Measurements from ENCODE around the gene UBA6. TPM values are rescaled to one million over a fixed set of nuclear protein-coding genes. Genes with fewer than 3 reads are reported as not detected.

UBA6 gene
- total RNA-seq, 4 donors from 2014 or later, result 49.2 to 82.6 (median 77.5) TPM

DNA sequence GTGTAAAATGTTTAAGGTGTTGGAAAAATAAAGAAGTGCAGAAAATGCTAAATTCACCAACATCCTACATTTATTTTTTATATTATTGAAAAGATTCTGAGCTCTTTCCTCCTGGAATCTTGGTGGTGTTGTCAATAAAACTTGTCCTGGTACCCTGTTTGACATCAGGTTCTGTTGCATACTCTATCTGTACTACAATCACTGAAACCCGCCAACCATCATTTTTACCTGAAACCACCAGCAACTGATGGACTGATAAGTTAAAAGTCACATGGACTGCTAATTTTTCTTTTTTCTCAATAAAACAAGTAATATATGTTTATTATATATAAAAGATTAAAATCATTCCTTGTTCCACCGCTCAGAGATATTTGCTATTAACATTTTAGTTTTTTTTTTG, 119.0 kb downstream of the UBA6 start:
- no peak for DNase-seq (ENCODE audit: low spot score)
- ATAC-seq (ENCODE audit: low FRiP score), result no peak
- TF ChIP-seq, protein P1, sequence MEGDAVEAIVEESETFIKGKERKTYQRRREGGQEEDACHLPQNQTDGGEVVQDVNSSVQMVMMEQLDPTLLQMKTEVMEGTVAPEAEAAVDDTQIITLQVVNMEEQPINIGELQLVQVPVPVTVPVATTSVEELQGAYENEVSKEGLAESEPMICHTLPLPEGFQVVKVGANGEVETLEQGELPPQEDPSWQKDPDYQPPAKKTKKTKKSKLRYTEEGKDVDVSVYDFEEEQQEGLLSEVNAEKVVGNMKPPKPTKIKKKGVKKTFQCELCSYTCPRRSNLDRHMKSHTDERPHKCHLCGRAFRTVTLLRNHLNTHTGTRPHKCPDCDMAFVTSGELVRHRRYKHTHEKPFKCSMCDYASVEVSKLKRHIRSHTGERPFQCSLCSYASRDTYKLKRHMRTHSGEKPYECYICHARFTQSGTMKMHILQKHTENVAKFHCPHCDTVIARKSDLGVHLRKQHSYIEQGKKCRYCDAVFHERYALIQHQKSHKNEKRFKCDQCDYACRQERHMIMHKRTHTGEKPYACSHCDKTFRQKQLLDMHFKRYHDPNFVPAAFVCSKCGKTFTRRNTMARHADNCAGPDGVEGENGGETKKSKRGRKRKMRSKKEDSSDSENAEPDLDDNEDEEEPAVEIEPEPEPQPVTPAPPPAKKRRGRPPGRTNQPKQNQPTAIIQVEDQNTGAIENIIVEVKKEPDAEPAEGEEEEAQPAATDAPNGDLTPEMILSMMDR (IDR thresholded peaks at IDR 0.05), result no peak

DNA sequence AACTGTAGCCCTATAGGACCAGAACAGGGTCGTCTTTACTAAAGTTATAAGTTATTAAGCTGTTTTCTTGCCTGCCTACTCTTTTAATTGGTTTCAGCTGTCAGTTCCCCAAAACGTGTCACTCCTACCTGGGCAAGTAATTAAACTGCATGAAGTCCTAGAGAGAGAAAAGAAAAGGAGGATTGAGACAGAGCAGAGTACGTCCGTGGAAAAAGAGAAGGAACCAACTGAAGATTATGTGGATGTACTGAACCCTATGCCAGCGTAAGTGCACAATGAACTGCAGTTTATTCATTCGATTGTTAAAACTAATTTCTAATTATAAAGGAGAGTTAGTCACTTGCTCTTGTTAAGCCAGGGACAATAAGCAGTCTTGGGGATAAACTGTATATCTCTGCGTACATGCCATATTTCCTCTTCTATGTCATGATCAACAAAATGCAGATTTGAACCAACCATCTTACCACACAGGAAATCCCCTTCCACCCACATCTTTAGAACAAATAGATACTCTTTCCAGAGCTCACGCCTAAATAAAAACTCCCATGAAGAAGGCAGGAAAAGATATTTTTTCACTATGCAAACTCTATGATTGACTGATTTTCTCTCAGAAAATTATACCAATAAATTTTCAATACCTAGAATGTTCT, 119.6 kb downstream of the UBA6 start:
- ATAC-seq (ENCODE audit: low FRiP score), result no peak
- no peak for DNase-seq (ENCODE audit: low spot score)
- TF ChIP-seq, protein P1 (IDR thresholded peaks at IDR 0.05), result no peak

DNA sequence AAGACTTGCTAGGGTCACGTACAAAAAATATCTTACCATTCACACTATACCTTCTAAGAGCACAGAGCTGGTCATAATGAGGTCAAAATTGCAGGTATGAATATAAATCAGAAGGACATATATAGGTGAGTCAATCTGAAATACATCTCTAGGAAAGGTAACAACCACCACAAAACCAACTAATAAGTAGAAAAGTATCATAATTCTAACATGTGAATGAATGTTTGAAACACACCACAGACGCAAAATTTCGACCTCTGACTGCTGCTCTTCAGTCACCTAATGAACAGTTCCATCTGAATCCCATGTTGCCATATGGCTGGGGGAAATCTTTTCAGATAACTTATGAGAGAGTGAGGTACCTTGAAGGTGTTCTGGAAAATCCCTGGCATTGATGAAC, 120.4 kb downstream of the UBA6 start:
- ATAC-seq (ENCODE audit: low FRiP score) (no peak), DNase-seq (ENCODE audit: low spot score) (no peak)
- TF ChIP-seq, protein P1 (IDR thresholded peaks at IDR 0.05), result no peak

DNA sequence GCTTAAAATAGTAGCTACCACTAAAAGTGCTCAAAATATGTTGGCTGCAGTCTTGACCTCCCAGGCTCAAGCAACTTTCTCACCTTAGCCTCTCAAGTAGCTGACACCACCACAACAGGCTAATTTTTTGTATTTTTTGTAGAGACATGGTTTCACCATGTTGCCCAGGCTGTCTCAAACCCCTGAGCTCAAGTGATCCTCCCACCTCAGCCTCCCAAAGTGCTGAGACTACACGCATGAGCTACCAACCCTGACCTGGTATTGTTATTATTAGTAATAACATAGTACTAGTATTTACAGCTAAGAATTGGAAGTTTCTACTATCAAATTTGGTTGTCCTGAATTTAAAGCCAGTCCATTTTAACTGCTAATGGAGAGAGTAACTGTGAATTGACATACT, 124.4 kb downstream of the UBA6 start:
- TF ChIP-seq, protein P1 (IDR thresholded peaks at IDR 0.05), result no peak
- ATAC-seq (ENCODE audit: low FRiP score) (no peak), DNase-seq (ENCODE audit: low spot score) (no peak)

DNA sequence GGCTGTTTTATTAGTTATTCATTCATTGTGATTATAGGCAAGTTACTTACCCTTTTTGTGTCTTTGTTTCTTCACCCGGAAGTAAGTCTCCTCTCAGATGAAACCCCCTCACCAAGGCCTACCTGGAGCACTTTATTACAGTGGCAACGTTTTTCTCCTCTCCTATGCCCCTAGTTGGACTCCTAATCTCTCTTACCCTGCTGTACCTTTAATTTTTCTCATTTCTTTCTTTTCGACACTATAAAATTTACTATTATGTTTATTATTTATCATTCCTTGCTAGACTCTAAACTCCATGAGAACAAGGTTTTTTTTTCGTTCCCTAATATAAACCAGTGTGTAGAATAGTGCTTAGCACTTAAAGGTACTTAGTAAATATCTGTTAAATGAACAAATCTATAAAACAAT, 124.9 kb downstream of the UBA6 start:
- TF ChIP-seq, protein P1 (IDR thresholded peaks at IDR 0.05), result no peak
- DNase-seq (ENCODE audit: low spot score), result no peak
- ATAC-seq (ENCODE audit: low FRiP score), result no peak

DNA sequence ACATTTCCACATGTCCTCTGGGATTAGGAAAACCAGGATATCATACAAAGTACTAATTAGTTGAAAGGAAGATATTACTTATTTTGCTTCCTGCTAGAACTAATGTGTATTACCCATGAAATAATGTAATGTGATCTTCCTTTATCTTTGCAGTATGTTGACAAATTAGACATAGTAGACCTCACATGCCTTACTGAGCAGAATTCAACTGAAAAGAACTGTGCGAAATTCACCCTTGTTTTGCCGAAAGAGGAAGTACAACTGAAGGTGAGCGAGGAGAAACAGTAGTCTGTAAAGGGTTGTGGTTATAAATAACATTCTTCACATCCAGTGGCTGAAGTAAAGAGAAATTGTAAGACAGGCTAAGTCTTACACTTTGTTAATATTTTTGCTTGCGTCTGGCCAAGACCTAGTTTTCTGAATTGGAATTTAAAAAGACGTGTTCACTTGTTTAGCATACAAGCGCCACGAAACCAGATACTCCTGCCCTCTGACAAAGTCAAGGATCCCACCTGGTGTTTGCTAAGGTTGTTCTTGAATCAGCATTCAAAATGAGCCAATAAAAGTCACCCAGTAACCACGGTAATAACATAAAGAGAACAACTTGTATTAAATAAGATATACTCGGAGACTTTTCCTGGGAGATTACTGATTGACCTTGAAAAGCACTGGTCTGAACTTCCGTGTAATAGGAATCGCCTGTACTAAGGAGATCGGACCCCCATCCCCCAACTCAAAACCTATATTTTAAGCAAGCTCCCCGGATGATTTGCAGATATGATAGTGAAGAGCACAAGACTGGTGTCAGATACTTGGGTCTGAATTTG, 125.5 kb downstream of the UBA6 start:
- DNase-seq (ENCODE audit: low spot score) (no peak), ATAC-seq (ENCODE audit: low FRiP score) (no peak)
- TF ChIP-seq, protein P1 (IDR thresholded peaks at IDR 0.05), result no peak

DNA sequence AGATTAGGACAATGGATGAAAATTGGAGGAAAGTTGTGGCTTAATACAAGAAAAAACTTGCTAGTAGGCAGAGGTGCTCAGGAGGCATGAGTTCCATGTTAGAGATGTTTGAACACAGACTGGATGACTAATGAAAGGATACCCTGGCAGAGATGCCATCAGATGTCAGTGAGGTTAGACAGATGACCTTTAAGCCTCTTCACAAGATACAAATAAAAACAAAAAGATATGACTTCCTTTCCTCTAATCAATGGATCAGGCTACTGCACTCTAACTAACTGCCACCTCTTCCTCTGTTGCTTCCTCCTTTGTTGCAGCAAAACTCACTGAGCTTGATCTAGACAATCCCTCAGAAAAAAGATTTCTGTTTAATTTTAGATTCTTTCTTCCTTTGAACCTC, 127.8 kb downstream of the UBA6 start:
- ATAC-seq (ENCODE audit: low FRiP score) (no peak), DNase-seq (ENCODE audit: low spot score) (no peak)
- TF ChIP-seq, protein P1 (IDR thresholded peaks at IDR 0.05), result no peak
